SK-N-MC (cell line): ENCODE results near the gene FBP2.

Source experiments
- EZH2 ChIP-seq: fragments of 200-600 bp; sonication (generic); IDR thresholded peaks from one replicate; pipeline ENCODE4 v1.6.1; 2017; ENCODE audit warnings: antibody characterized with exemption
- FOXP2 ChIP-seq: optimal IDR thresholded peaks from 2 replicates; pipeline ENCODE3; 2011; ENCODE audit warnings: mild to moderate bottlenecking, moderate library complexity; ENCODE audit not compliant: insufficient read depth; ENCODE audit errors: extremely low read length, control extremely low read depth
- POLR2AphosphoS5 ChIP-seq: IDR thresholded peaks from 2 replicates; pipeline ENCODE4 v1.6.1; 2012; ENCODE audit warnings: mild to moderate bottlenecking, low read depth, low read length, borderline replicate concordance

DNA sequence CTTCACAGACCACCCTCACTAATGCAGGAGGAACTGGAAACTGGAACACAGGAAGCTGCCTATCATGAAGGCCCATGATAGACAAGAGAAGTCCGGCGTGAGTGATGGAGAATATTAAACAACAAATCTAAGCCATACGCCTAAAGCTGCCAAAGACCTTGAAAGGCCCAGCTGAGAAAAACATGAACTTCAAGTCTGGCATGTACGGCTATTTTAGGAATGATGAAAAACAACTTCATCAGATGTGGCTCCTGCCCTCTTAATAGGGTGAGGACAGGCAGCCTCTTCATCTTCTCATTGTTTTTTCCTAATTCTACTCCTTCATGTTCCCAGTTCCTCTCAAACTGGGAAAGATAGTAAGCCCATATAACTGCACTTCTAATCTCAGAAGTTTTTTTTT is 25.4 kb upstream of the FBP2 start:
- no peak for TF ChIP-seq POLR2AphosphoS5
- TF ChIP-seq EZH2, result no peak
- no peak for TF ChIP-seq FOXP2
